Activated naive CD4-positive, alpha-beta T cell treated with anti-CD3 and anti-CD28 coated beads, Interleukin-2, amount 50 U/mL, for 72 hours (primary cell): ENCODE measurements around the gene LTN1. TPM values are rescaled to one million over a fixed set of nuclear protein-coding genes. Genes with fewer than 3 reads are reported as not detected.

Source experiments
- ATAC-seq, 2 donors: fragments of 150-1000 bp; cut with Tn5 transposase; 2 replicates each; pipeline ENCODE4 v1.10.0; 2021; ENCODE audit warnings: mild to moderate bottlenecking in 2 of 2, moderate library complexity in 2 of 2
- DNase-seq, 2 donors: peaks; one replicate each; pipeline ENCODE4 v3.0.0; 2021 to 2022; ENCODE audit warnings: low spot score in 2 of 2
- H3K27ac Mint-ChIP-seq, 2 donors: one replicate each; pipeline ENCODE4 v1.8.0; 2022; ENCODE audit warnings: mild to moderate bottlenecking in 2 of 2, mixed read lengths in 2 of 2
- H3K36me3 Mint-ChIP-seq, 2 donors: one replicate each; pipeline ENCODE4 v1.8.0; 2022; ENCODE audit warnings: mixed read lengths in 2 of 2
- H3K9me3 Mint-ChIP-seq, 2 donors: one replicate each; pipeline ENCODE4 v1.8.0; 2022; ENCODE audit warnings: mixed read lengths in 2 of 2
- total RNA-seq, 2 donors: library from RNA; stranded (reverse); gene quantifications; one replicate each; pipeline ENCODE4 v1.2.3, GENCODE V29; 2022

The LTN1 gene
- total RNA-seq, 2 donors from 2014 or later = 35.9 to 42.1 TPM

- peaks cover 4 to 8% of the 10 kb centered on the region in 2 donors for H3K36me3 Mint-ChIP-seq
- no peak for DNase-seq
- no peak for ATAC-seq
- H3K9me3 Mint-ChIP-seq = no peaks in the 10 kb centered on the region
- peak overlapping the region; percentile 24 to 94 for H3K27ac Mint-ChIP-seq
These were observed 108.7 kb downstream of the LTN1 start for GRCh38 chr21:28883931-28884330.

- ATAC-seq (no peak), DNase-seq (no peak)
- H3K9me3 Mint-ChIP-seq = no peaks in the 10 kb centered on the region
- H3K36me3 Mint-ChIP-seq = peaks cover 4 to 8% of the 10 kb centered on the region in 2 donors
- no peak overlapping the region for H3K27ac Mint-ChIP-seq
These were observed 110.3 kb downstream of the LTN1 start for GRCh38 chr21:28882345-28882744.

Other genes with a start within 250 kb of the LTN1 start
- gene RWDD2B, start 26.5 kb upstream of the LTN1 start, total RNA-seq = 10 to 100 TPM in 1 of 2 donors, 1 to 10 TPM in 1; 4.6 to 13.9 TPM
- 10 to 100 TPM; 38.4 to 46.6 TPM for gene USP16, start 31.8 kb upstream of the LTN1 start, total RNA-seq
- 100 to 1,000 TPM; 408 to 420 TPM for gene CCT8, start 80.8 kb upstream of the LTN1 start, total RNA-seq
- gene MAP3K7CL, start 137.8 kb upstream of the LTN1 start, total RNA-seq = 1 to 10 TPM; 5.4 to 8.6 TPM